ENCODE measurements around the gene PRPF18.

The PRPF18 gene

GRCh38 chr10:13559124-13559700 is 27.6 kb upstream of the PRPF18 start:
- POLR2A ChIA-PET, result no interaction called here
- CTCF ChIA-PET, result no interaction called here

GRCh38 chr10:13560597-13560996 is 26.2 kb upstream of the PRPF18 start:
- CTCF ChIA-PET, result no interaction called here
- TF ChIP-seq SP1 (IDR thresholded peaks at IDR 0.05) (no peak), ELF4 (IDR thresholded peaks at IDR 0.05) (no peak), FOXA1 (IDR thresholded peaks at IDR 0.05) (no peak), HDGF (IDR thresholded peaks at IDR 0.05; ENCODE audit: borderline replicate concordance) (no peak), NFRKB (IDR thresholded peaks at IDR 0.05) (no peak), PKNOX1 (IDR thresholded peaks at IDR 0.05) (no peak), ZNF384 (IDR thresholded peaks at IDR 0.05) (no peak), FOXK2 (IDR thresholded peaks at IDR 0.05) (no peak), L3MBTL2 (conservative IDR thresholded peaks at IDR 0.05) (no peak), SUZ12 (IDR thresholded peaks at IDR 0.05) (no peak), ARNT (IDR thresholded peaks at IDR 0.05) (no peak)
- DNase-seq (ENCODE audit: extremely low spot score), result no peak
- POLR2A ChIA-PET, result no interaction called here

More at GRCh38 chr10:13559124-13559700, 27.6 kb upstream of the PRPF18 start:
- TF ChIP-seq SUZ12 (IDR thresholded peaks at IDR 0.05) (no peak), SP1 (IDR thresholded peaks at IDR 0.05) (no peak), ARNT (IDR thresholded peaks at IDR 0.05) (no peak), FOXA1 (IDR thresholded peaks at IDR 0.05) (no peak), ELF4 (IDR thresholded peaks at IDR 0.05) (no peak), BHLHE40 (IDR thresholded peaks at IDR 0.05; ENCODE audit: borderline replicate concordance) (no peak), HDGF (IDR thresholded peaks at IDR 0.05; ENCODE audit: borderline replicate concordance) (no peak), CTBP1 (IDR thresholded peaks at IDR 0.05; ENCODE audit: borderline replicate concordance) (no peak), NFRKB (IDR thresholded peaks at IDR 0.05) (no peak), ZNF384 (IDR thresholded peaks at IDR 0.05) (no peak), L3MBTL2 (conservative IDR thresholded peaks at IDR 0.05) (no peak), LEF1 (IDR thresholded peaks at IDR 0.05; ENCODE audit: borderline replicate concordance) (no peak), TARDBP (IDR thresholded peaks at IDR 0.05) (no peak), FOXK2 (IDR thresholded peaks at IDR 0.05) (no peak)
- DNase-seq (ENCODE audit: extremely low spot score), result no peak

- TF ChIP-seq PKNOX1 (IDR thresholded peaks at IDR 0.05), result no peak
- no peak for TF ChIP-seq SUZ12 (IDR thresholded peaks at IDR 0.05)
- no peak for TF ChIP-seq FOXM1 (IDR thresholded peaks at IDR 0.05; ENCODE audit: borderline replicate concordance)
- TF ChIP-seq NFRKB (IDR thresholded peaks at IDR 0.05), result no peak
- no peak for TF ChIP-seq HDGF (IDR thresholded peaks at IDR 0.05; ENCODE audit: borderline replicate concordance)
- no peak for TF ChIP-seq SP1 (IDR thresholded peaks at IDR 0.05)
- no peak for TF ChIP-seq CTBP1 (IDR thresholded peaks at IDR 0.05; ENCODE audit: borderline replicate concordance)
- TF ChIP-seq TARDBP (IDR thresholded peaks at IDR 0.05), result no peak
- TF ChIP-seq LEF1 (IDR thresholded peaks at IDR 0.05; ENCODE audit: borderline replicate concordance), result no peak
- no peak for TF ChIP-seq ZNF384 (IDR thresholded peaks at IDR 0.05)
- no peak for TF ChIP-seq FOXA1 (IDR thresholded peaks at IDR 0.05)
- no peak for TF ChIP-seq BHLHE40 (IDR thresholded peaks at IDR 0.05; ENCODE audit: borderline replicate concordance)
- TF ChIP-seq L3MBTL2 (conservative IDR thresholded peaks at IDR 0.05), result no peak
- CTCF ChIA-PET, result no interaction called here
- POLR2A ChIA-PET, result no interaction called here
- DNase-seq (ENCODE audit: extremely low spot score), result no peak
Observed at GRCh38 chr10:13563481-13564445, 23.0 kb upstream of the PRPF18 start.

GRCh38 chr10:13564576-13564975 is 22.2 kb upstream of the PRPF18 start:
- TF ChIP-seq LEF1 (IDR thresholded peaks at IDR 0.05; ENCODE audit: borderline replicate concordance) (no peak), FOXM1 (IDR thresholded peaks at IDR 0.05; ENCODE audit: borderline replicate concordance) (no peak), ARNT (IDR thresholded peaks at IDR 0.05) (no peak), BHLHE40 (IDR thresholded peaks at IDR 0.05; ENCODE audit: borderline replicate concordance) (no peak), TARDBP (IDR thresholded peaks at IDR 0.05) (no peak), ZNF384 (IDR thresholded peaks at IDR 0.05) (no peak), PKNOX1 (IDR thresholded peaks at IDR 0.05) (no peak), FOXA1 (IDR thresholded peaks at IDR 0.05) (no peak), SUZ12 (IDR thresholded peaks at IDR 0.05) (no peak), CTBP1 (IDR thresholded peaks at IDR 0.05; ENCODE audit: borderline replicate concordance) (no peak), NFRKB (IDR thresholded peaks at IDR 0.05) (no peak), FOXK2 (IDR thresholded peaks at IDR 0.05) (no peak), HDGF (IDR thresholded peaks at IDR 0.05; ENCODE audit: borderline replicate concordance) (no peak), ELF4 (IDR thresholded peaks at IDR 0.05) (no peak), L3MBTL2 (conservative IDR thresholded peaks at IDR 0.05) (no peak), SP1 (IDR thresholded peaks at IDR 0.05) (no peak)

GRCh38 chr10:13567030-13567429 is 19.7 kb upstream of the PRPF18 start:
- ChIA-PET POLR2A (no interaction called here), CTCF (no interaction called here)
- TF ChIP-seq LEF1 (IDR thresholded peaks at IDR 0.05; ENCODE audit: borderline replicate concordance) (no peak), SUZ12 (IDR thresholded peaks at IDR 0.05) (no peak), BHLHE40 (IDR thresholded peaks at IDR 0.05; ENCODE audit: borderline replicate concordance) (no peak), FOXA1 (IDR thresholded peaks at IDR 0.05) (no peak), PKNOX1 (IDR thresholded peaks at IDR 0.05) (no peak)
- DNase-seq (ENCODE audit: extremely low spot score), result no peak

More at GRCh38 chr10:13564576-13564975, 22.2 kb upstream of the PRPF18 start:
- DNase-seq (ENCODE audit: extremely low spot score), result no peak
- ChIA-PET CTCF (no interaction called here), POLR2A (no interaction called here)
